ENCODE data around the gene SUFU. TPM values are rescaled to one million over a fixed set of nuclear protein-coding genes. Genes with fewer than 3 reads are reported as not detected.

SUFU gene
- total and polyA plus RNA-seq, 2 of the 8 experiments (the other 6 are each of a cell fraction or from before 2014, with no cell fraction given) = 7.0 to 10.8 TPM

GRCh38 chr10:102608487-102608886, 104.7 kb downstream of the SUFU start:
- TF ChIP-seq NRF1 (IDR thresholded peaks at IDR 0.05; ENCODE audit: low read depth, low read length) (no peak), MAFK (IDR thresholded peaks at IDR 0.05; ENCODE audit: low read depth, low read length) (no peak), TAF7 (optimal IDR thresholded peaks at IDR 0.05; ENCODE audit: borderline replicate concordance, low read depth, low read length) (no peak), POLR2AphosphoS5 (IDR thresholded peaks at IDR 0.05; ENCODE audit: low read depth, low read length) (no peak), CTCF (IDR thresholded peaks at IDR 0.05; ENCODE audit: control extremely low read depth in 1 of 3, insufficient read depth in 1 of 3, low read depth in 1 of 3, low read length in 3 of 3) (peak; percentile 41 to 59 (median 48)), RAD21 (IDR thresholded peaks at IDR 0.05 in 1 of 2, conservative IDR thresholded peaks at IDR 0.05 in 1 of 2; ENCODE audit: low read depth in 2 of 2, low read length in 2 of 2) (peak; percentile 46 to 60)
- no peak overlapping the region for H2BK15ac ChIP-seq (ENCODE audit: low read length)
- FAIRE-seq (no peak), DNase-seq (ENCODE audit: low read depth in 1 of 2, low spot score in 2 of 2) (no peak)
- H3K9me3 ChIP-seq (ENCODE audit: insufficient read depth in 2 of 2, low read depth in 1 of 2, low read length in 1 of 2) = no peaks in the 10 kb centered on the region
- H2BK5ac ChIP-seq (ENCODE audit: low read depth, low read length) = no peak overlapping the region
- H3K27me3 ChIP-seq (replicated peaks in 1 of 4; ENCODE audit: control insufficient read depth in 3 of 4, extremely low read depth in 1 of 4, insufficient read depth in 3 of 4, low read length in 3 of 4) = no peaks in the 10 kb centered on the region
- H3K23ac ChIP-seq (ENCODE audit: insufficient read length) = no peak overlapping the region
- no peak overlapping the region for H2AFZ ChIP-seq (ENCODE audit: low read length)
- no peak overlapping the region for H4K91ac ChIP-seq (replicated peaks; ENCODE audit: insufficient read length, low read length)
- H3K4me3 ChIP-seq (ENCODE audit: extremely low read depth in 1 of 4, insufficient read depth in 2 of 4, low read depth in 3 of 4, low read length in 4 of 4) = no peak overlapping the region
- no peak overlapping the region for H2BK12ac ChIP-seq (ENCODE audit: low read depth, low read length)
- H2BK20ac ChIP-seq (ENCODE audit: low read length) = no peak overlapping the region
- H4K5ac ChIP-seq (ENCODE audit: insufficient read length, low read depth, low read length) = no peak overlapping the region
- no peaks in the 10 kb centered on the region for H3K4me1 ChIP-seq (replicated peaks in 1 of 4; ENCODE audit: control insufficient read depth in 3 of 4, insufficient read depth in 4 of 4, low read length in 3 of 4)
- H3K79me1 ChIP-seq (ENCODE audit: low read depth, low read length) = no peaks in the 10 kb centered on the region; the same call in 1 of the 2 replicates
- no peak overlapping the region for H3K4ac ChIP-seq (replicated peaks; ENCODE audit: insufficient read length, low read depth, low read length)
- H4K8ac ChIP-seq (ENCODE audit: extremely low read depth, insufficient read depth, low read length) = no peak overlapping the region
- H3K79me2 ChIP-seq (ENCODE audit: control insufficient read depth in 1 of 2, insufficient read depth in 2 of 2, low read length in 2 of 2) = no peaks in the 10 kb centered on the region
- no peak overlapping the region for H3K9ac ChIP-seq (replicated peaks in 1 of 4; ENCODE audit: extremely low read depth in 1 of 4, low read depth in 3 of 4, low read length in 3 of 4)
- 71% methylated on average over 2 of the region's 2 CpGs; no CpG with 5 or more reads in 1 of the 2 experiments for WGBS, 2 experiments (ENCODE audit: extremely low coverage in 1 of 2, insufficient coverage in 1 of 2, insufficient read length in 1 of 2, insufficient replicate concordance in 2 of 2, low coverage in 1 of 2, low lambda C conversion rate in 2 of 2, missing lambda C conversion rate in 1 of 2)
- no peak overlapping the region for H3K27ac ChIP-seq (ENCODE audit: low read depth, low read length)
- POLR2A ChIA-PET (ENCODE audit: partially characterized antibody) = interaction anchor here (1.2 kb wide), 1 partner anchor 11 kb away, joined by 3 read pairs; no protein-coding TSS in a partner anchor
- no peaks in the 10 kb centered on the region for H4K20me1 ChIP-seq (replicated peaks in 1 of 2; ENCODE audit: control insufficient read depth in 1 of 2, insufficient read depth in 2 of 2, low read length in 2 of 2)
- H2AK5ac ChIP-seq (ENCODE audit: low read depth, low read length) = no peak overlapping the region
- no peaks in the 10 kb centered on the region for H3K23me2 ChIP-seq (ENCODE audit: low read depth, low read length)
- CTCF ChIA-PET (ENCODE audit: partially characterized antibody) = interaction anchor here (0.5 to 8.9 kb wide), 16 partner anchors 8 to 101 kb away, joined by 3 to 69 read pairs (median 6); no protein-coding TSS in a partner anchor
- H2BK120ac ChIP-seq (replicated peaks; ENCODE audit: low read depth, low read length) = no peak overlapping the region
- H3K56ac ChIP-seq (replicated peaks; ENCODE audit: insufficient read length, low read depth, low read length) = no peak overlapping the region
- no peak overlapping the region for H3K14ac ChIP-seq (ENCODE audit: insufficient read length)
- no peak overlapping the region for H3K4me2 ChIP-seq (ENCODE audit: insufficient read depth in 1 of 2, low read depth in 2 of 2, low read length in 2 of 2)
- H3K36me3 ChIP-seq (ENCODE audit: control insufficient read depth in 2 of 4, insufficient read depth in 4 of 4, low read length in 3 of 4) = no peaks in the 10 kb centered on the region
- H3K18ac ChIP-seq (ENCODE audit: extremely low read depth, low read length) = no peak overlapping the region

Data from H1 (cell line).